Measurements from ENCODE around the gene POLA1. TPM values are rescaled to one million over a fixed set of nuclear protein-coding genes. Genes with fewer than 3 reads are reported as not detected.
"Not testable (repeated sequence)": the region's sequence is repeated elsewhere in the genome, so short reads cannot be mapped to it uniquely, and the experiment has no call there.

POLA1 gene
- total RNA-seq, 4 donors from 2014 or later, result 8.5 to 18.9 (median 8.8) TPM

DNA sequence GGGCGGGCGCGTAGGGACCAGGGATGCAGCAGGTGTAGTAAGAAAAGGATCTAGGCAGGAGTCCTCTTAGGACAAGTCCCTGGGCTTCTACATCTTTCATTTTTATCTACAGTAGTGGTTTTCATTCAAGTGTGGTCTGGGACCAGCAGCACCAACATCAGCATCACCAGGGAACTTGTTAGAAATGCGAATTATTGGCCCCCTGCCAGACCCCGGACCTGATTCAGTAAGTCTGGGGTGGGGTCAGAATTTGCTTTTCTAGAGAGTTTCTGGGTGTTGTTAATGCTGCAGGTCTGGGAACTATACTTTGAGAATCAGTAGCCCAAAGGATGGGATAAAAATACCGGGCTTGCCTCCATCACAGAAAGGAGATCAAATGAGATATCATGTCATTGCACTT is 45.2 kb upstream of the POLA1 start:
- Histone ChIP-seq H3K4me3 (replicated peaks in 1 of 3) (no peak overlapping the region), H3K27ac (no peak overlapping the region), H3K27me3 (no peaks in the 10 kb centered on the region), H3K9me3 (no peaks in the 10 kb centered on the region), H3K4me1 (no peaks in the 10 kb centered on the region), H3K36me3 (no peaks in the 10 kb centered on the region)
- intact Hi-C loops (cut with DNase I), result no loop called here
- TF ChIP-seq, protein P1, sequence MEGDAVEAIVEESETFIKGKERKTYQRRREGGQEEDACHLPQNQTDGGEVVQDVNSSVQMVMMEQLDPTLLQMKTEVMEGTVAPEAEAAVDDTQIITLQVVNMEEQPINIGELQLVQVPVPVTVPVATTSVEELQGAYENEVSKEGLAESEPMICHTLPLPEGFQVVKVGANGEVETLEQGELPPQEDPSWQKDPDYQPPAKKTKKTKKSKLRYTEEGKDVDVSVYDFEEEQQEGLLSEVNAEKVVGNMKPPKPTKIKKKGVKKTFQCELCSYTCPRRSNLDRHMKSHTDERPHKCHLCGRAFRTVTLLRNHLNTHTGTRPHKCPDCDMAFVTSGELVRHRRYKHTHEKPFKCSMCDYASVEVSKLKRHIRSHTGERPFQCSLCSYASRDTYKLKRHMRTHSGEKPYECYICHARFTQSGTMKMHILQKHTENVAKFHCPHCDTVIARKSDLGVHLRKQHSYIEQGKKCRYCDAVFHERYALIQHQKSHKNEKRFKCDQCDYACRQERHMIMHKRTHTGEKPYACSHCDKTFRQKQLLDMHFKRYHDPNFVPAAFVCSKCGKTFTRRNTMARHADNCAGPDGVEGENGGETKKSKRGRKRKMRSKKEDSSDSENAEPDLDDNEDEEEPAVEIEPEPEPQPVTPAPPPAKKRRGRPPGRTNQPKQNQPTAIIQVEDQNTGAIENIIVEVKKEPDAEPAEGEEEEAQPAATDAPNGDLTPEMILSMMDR (IDR thresholded peaks at IDR 0.05), result no peak
- no peak for TF ChIP-seq POLR2A (IDR thresholded peaks at IDR 0.05)
- DNase-seq, result no peak
- 78 to 95% methylated on average over 4 to 6 of the region's 6 CpGs for WGBS, 2 donors

DNA sequence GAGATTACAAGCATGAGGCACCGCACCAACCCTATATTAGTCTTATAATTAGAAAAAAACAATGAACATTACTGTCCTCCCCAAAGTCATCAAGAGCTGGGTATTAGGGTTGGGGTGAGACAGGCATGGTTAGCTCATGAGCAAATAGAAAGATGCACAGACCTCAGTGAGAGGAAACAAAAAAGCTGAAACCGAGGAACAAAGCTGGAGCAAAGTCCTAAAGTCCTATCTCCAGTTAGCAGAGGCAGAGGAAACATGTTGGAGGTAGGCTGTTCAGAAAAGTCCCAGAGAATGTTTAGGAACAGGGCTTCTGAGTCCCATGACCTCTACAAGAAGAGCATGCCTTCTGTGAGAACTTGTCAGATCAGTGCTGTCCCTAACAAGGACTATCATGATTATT is 41.9 kb upstream of the POLA1 start:
- DNase-seq, result no peak
- WGBS, 2 donors, result 87 to 90% methylated on average over 2 of the region's 2 CpGs
- Histone ChIP-seq H3K36me3 (no peaks in the 10 kb centered on the region), H3K4me3 (replicated peaks in 1 of 3) (no peak overlapping the region), H3K9me3 (no peaks in the 10 kb centered on the region), H3K27me3 (no peaks in the 10 kb centered on the region), H3K27ac (no peak overlapping the region), H3K4me1 (no peaks in the 10 kb centered on the region)
- TF ChIP-seq, protein P1 (IDR thresholded peaks at IDR 0.05), result no peak
- TF ChIP-seq POLR2A (IDR thresholded peaks at IDR 0.05), result no peak
- intact Hi-C loops (cut with DNase I), result no loop called here

DNA sequence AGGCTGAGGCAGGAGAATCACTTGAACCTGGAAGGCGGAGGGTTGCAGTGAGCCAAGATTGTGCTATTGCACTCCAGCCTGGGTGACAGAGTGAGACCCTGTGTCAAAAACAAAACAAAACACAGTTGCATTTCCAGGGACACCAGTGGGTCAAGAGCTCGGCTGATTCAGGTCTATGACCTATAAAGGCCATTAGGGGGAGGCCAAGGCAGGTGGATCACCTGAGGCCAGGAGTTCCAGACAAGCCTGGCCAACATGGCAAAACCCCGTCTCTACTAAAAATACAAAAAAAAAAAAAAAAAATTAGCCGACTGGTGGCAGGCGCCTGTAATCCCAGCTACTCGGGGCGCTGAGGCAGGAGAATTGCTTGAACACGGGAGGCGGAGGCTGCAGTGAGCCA is 38.0 kb upstream of the POLA1 start:
- H3K27me3 ChIP-seq; H3K36me3 ChIP-seq; H3K4me1 ChIP-seq; H3K4me3 ChIP-seq (replicated peaks in 1 of 3); H3K9me3 ChIP-seq; intact Hi-C loops (cut with DNase I); H3K27ac ChIP-seq; DNase-seq: not testable (repeated sequence)
- WGBS, 2 donors, result 44 to 45% methylated on average over 9 of the region's 9 CpGs

DNA sequence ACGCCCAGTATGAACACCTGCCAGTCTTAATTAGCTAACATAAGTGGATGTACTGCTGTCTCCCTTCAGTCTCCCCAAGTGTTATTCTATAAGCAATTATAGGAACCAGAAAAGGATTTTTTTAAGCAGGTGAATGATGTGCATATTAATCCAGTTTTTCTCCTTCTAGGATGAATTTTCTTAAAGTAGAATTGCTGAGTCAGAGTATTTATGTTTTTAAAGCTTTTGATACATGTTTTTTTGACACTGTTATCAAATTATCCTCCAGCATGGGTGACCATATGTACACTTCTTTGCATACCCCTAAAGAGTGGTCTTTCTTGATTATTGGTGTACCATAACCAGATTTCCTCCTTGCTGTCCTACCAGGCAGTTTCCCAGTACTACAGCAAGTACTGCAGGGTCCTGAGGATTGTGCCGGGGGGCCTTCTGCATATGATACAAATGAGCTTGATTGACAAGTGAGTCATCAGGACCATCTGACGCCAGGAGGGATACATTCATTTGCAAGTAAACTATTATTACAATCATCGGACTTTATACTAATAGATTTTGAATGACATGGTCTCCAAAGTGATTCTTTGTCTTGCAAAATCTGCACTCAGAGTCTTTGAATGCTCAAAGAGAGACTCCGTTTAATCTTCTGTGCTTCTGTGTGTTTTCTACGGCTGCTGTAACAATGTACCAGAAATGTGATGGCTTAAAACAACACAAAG is 35.9 kb upstream of the POLA1 start:
- Histone ChIP-seq H3K4me3 (replicated peaks in 1 of 3) (no peak overlapping the region), H3K27ac (no peak overlapping the region), H3K36me3 (no peaks in the 10 kb centered on the region), H3K27me3 (no peaks in the 10 kb centered on the region), H3K4me1 (no peaks in the 10 kb centered on the region), H3K9me3 (no peaks in the 10 kb centered on the region)
- intact Hi-C loops (cut with DNase I), result no loop called here
- 69 to 71% methylated on average over 6 of the region's 6 CpGs for WGBS, 2 donors
- TF ChIP-seq, protein P1 (IDR thresholded peaks at IDR 0.05), result no peak
- TF ChIP-seq POLR2A (IDR thresholded peaks at IDR 0.05), result no peak
- no peak for DNase-seq

DNA sequence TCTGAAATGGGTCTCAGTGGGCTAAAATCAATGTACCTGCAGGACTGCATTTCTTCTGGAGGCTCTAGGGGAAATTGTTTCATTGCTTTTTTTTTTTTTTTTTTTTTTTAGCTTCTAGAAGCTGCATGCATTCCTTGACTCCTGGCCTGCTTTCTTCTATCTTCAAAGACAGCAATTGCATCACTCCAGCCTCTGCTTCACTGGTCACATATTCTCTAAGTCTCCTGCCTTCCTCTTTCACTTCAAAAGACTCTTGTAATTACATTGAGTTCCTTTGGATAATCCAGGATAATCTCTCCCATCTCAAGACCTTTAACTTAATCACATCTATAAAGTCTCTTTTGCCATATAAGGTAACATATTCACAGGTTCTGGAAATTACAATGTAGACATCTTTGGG is 35.3 kb upstream of the POLA1 start:
- Histone ChIP-seq H3K27ac (no peak overlapping the region), H3K27me3 (no peaks in the 10 kb centered on the region), H3K9me3 (no peaks in the 10 kb centered on the region), H3K36me3 (no peaks in the 10 kb centered on the region), H3K4me1 (no peaks in the 10 kb centered on the region), H3K4me3 (replicated peaks in 1 of 3) (no peak overlapping the region)
- intact Hi-C loops (cut with DNase I), result no loop called here
- DNase-seq, result no peak
- TF ChIP-seq POLR2A (IDR thresholded peaks at IDR 0.05), result no peak
- TF ChIP-seq, protein P1 (IDR thresholded peaks at IDR 0.05), result no peak

All from thyroid gland (tissue), 4 donors.